Activated CD4-positive, alpha-beta memory T cell treated with anti-CD3 and anti-CD28 coated beads, Interleukin-2, amount 10 ng/mL, durations not matched to agents 7 days and 5 days (primary cell): ENCODE data around the gene C1orf115. TPM values are rescaled to one million over a fixed set of nuclear protein-coding genes. Genes with fewer than 3 reads are reported as not detected.

Source experiments
- CTCF ChIA-PET: fragments of 350-600 bp; sonication (Branson Sonifier 250); formaldehyde crosslinking; loops from one replicate; lab custom pipeline; 2021; ENCODE audit warnings: antibody characterized with exemption, inconsistent platforms; lab: Charles Lee
- POLR2A ChIA-PET: fragments of 350-600 bp; sonication (Branson Sonifier 250); formaldehyde crosslinking; loops from one replicate; lab custom pipeline; 2021; ENCODE audit warnings: antibody characterized with exemption; lab: Charles Lee
- DNase-seq: peaks from one replicate; pipeline ENCODE4 v3.0.0-alpha.2; 2020
- H3K27ac Mint-ChIP-seq: one replicate; pipeline ENCODE4 v1.8.0; 2021; ENCODE audit warnings: mild to moderate bottlenecking, mixed read lengths
- H3K27me3 Mint-ChIP-seq: one replicate; pipeline ENCODE4 v1.8.0; 2021; ENCODE audit warnings: mixed read lengths
- H3K36me3 Mint-ChIP-seq: one replicate; pipeline ENCODE4 v1.8.0; 2021; ENCODE audit warnings: low read depth, mixed read lengths
- H3K4me1 Mint-ChIP-seq: one replicate; pipeline ENCODE4 v1.8.0; 2021; ENCODE audit warnings: mixed read lengths
- H3K4me3 Mint-ChIP-seq: one replicate; pipeline ENCODE4 v1.8.0; 2021; ENCODE audit warnings: mild to moderate bottlenecking, mixed read lengths
- H3K9me3 Mint-ChIP-seq: one replicate; pipeline ENCODE4 v1.8.0; 2021; ENCODE audit warnings: mixed read lengths
- total RNA-seq, 2 experiments: library from RNA; stranded (reverse); gene quantifications; one replicate each; pipeline ENCODE4 v1.2.3, GENCODE V29; 2021

Gene C1orf115
- total RNA-seq, 2 experiments from 2014 or later = 1.2 to 1.5 TPM

DNA sequence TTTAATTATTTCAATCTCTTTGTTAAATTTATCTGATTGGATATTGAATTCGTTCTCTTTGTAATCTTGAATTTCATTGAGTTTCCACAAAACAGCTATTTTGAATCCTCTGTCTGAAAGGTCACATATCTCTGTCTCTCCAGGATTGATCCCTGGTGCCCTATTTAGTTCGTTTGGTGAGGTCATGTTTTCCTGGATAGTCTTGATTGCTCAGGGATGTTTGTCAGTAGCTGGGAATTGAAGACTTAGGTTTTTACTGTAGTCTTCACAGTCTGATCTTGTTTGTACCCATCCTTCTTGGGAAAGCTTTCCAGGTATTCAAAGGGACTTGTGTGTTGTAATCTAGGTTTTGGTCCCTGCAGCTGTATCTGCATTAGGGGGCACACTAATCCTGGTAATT, 51.2 kb downstream of the C1orf115 start:
- ChIA-PET POLR2A (no interaction called here), CTCF (interaction anchor here (1.3 kb wide), 1 partner anchor 8 kb away, joined by 6 read pairs; no protein-coding TSS in a partner anchor)
- DNase-seq = no peak
- Mint-ChIP-seq H3K4me3 (no peak overlapping the region), H3K9me3 (no peaks in the 10 kb centered on the region), H3K27me3 (peaks cover 28% of the 10 kb centered on the region), H3K27ac (no peak overlapping the region), H3K4me1 (no peaks in the 10 kb centered on the region), H3K36me3 (no peaks in the 10 kb centered on the region)

DNA sequence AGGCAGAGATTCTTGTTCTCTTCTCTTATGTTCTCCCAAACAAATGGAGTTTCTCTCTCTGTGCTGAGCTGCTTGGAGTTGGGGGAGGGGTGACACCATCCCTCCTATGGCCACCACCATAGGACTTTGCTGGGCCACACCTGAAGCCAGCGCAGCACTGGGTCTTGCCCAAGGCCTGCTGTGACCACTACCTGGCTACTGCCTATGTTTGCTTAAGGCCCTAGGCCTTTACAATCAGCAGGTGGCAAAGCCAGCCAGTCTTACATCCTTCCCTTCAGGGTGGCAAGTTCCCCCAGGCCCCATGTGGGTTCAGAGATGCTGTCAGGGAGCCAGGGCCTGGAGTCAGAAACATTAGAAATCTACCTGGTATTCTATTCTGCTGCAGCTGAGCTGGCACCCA, 51.7 kb downstream of the C1orf115 start:
- DNase-seq = no peak
- Mint-ChIP-seq H3K36me3 (no peaks in the 10 kb centered on the region), H3K4me1 (no peaks in the 10 kb centered on the region), H3K4me3 (no peak overlapping the region), H3K9me3 (no peaks in the 10 kb centered on the region), H3K27ac (no peak overlapping the region), H3K27me3 (peaks cover 29% of the 10 kb centered on the region)
- ChIA-PET POLR2A (no interaction called here), CTCF (interaction anchor here (1.3 kb wide), 1 partner anchor 9 kb away, joined by 6 read pairs; no protein-coding TSS in a partner anchor)

DNA sequence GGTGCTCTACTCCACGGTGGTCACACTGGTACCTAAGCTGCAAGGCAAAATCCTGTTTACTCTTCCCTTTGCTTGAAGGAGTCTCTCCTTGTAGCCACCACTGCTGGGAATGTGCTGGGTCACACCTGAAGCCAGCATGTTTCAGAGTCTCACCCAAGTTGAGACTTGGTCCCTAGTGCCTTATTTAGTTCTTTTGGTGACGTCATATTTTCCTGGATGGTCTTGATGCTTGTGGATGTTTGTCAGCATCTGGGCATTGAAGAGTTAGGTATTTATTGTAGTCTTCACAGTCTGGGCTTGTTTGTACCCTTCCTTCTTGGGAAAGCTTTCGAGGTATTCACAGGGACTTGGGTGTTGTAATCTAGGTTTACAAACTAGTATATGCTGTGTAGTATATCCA, 52.4 kb downstream of the C1orf115 start:
- POLR2A ChIA-PET = no interaction called here
- Mint-ChIP-seq H3K36me3 (no peaks in the 10 kb centered on the region), H3K4me3 (no peak overlapping the region), H3K4me1 (no peaks in the 10 kb centered on the region), H3K27ac (no peak overlapping the region), H3K9me3 (no peaks in the 10 kb centered on the region), H3K27me3 (peaks cover 35% of the 10 kb centered on the region)
- CTCF ChIA-PET = interaction anchor here (1.3 kb wide), 1 partner anchor 9 kb away, joined by 6 read pairs; no protein-coding TSS in a partner anchor
- no peak for DNase-seq

DNA sequence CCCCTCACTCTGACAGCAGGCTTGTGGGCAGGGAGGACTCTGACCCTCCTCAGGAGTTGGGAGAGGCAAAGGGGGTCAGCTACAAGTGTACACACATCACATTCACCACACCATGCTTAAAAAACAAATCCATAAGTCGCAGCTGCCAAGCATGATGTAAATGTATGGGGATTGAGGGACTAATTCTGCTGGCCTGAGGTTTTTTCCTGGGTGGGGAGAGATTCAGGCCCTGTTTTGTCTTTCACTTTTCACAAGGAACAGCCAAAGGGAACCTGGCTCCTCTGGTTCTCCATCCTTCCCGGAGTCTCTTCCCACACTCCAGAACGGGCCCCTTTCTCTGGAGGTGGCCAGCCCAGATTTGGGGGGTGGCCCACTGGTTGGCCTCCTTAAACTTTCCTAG, 56.7 kb downstream of the C1orf115 start:
- Mint-ChIP-seq H3K27me3 (peaks cover 48% of the 10 kb centered on the region), H3K27ac (no peak overlapping the region), H3K4me1 (peaks cover 3% of the 10 kb centered on the region), H3K36me3 (peaks cover 4% of the 10 kb centered on the region), H3K9me3 (no peaks in the 10 kb centered on the region), H3K4me3 (no peak overlapping the region)
- no peak for DNase-seq
- POLR2A ChIA-PET = no interaction called here
- CTCF ChIA-PET = interaction anchor here (0.6 to 4.5 kb wide), 3 partner anchors 13 to 53 kb away, joined by 3 to 26 read pairs (median 3); no protein-coding TSS in a partner anchor

DNA sequence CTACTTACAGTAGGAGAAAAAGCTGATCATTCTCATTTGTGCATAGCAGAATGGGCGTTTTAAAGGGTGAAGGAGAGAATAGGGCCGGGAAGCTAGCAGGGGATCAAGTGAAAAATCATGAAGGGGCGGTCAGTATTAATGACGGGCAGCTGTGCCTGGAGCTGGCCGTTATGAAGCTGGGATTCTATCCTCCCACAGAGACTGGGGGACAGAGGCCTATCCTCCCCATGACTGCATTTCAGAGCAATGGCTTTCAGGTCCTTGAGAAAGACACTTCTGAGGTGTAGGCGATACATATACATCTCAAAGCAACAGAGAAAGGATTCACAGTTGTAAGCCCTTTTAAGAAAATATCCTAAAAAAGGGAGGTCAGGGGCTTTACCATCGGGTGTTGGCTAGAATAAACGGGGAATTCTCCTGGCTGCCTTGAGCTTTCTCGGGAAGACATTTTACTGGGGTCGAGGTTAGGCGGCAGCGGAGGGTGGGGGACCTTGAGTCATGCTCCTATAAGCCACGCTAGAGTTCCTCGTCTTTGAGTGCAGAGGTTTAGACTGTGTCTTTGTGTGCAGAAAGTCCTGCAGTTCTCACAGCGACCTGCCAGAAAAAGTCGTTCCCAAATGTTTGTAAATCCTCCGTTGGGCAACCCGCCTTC, 57.4 kb downstream of the C1orf115 start:
- peaks cover 48% of the 10 kb centered on the region for H3K27me3 Mint-ChIP-seq
- H3K36me3 Mint-ChIP-seq = peaks cover 4% of the 10 kb centered on the region
- no peaks in the 10 kb centered on the region for H3K9me3 Mint-ChIP-seq
- DNase-seq = no peak
- POLR2A ChIA-PET = no interaction called here
- H3K27ac Mint-ChIP-seq = no peak overlapping the region
- H3K4me3 Mint-ChIP-seq = no peak overlapping the region
- peaks cover 3% of the 10 kb centered on the region for H3K4me1 Mint-ChIP-seq
- CTCF ChIA-PET = interaction anchor here (1.1 to 4.5 kb wide), 2 partner anchors 14 to 25 kb away, joined by 3 to 26 read pairs; no protein-coding TSS in a partner anchor

DNA sequence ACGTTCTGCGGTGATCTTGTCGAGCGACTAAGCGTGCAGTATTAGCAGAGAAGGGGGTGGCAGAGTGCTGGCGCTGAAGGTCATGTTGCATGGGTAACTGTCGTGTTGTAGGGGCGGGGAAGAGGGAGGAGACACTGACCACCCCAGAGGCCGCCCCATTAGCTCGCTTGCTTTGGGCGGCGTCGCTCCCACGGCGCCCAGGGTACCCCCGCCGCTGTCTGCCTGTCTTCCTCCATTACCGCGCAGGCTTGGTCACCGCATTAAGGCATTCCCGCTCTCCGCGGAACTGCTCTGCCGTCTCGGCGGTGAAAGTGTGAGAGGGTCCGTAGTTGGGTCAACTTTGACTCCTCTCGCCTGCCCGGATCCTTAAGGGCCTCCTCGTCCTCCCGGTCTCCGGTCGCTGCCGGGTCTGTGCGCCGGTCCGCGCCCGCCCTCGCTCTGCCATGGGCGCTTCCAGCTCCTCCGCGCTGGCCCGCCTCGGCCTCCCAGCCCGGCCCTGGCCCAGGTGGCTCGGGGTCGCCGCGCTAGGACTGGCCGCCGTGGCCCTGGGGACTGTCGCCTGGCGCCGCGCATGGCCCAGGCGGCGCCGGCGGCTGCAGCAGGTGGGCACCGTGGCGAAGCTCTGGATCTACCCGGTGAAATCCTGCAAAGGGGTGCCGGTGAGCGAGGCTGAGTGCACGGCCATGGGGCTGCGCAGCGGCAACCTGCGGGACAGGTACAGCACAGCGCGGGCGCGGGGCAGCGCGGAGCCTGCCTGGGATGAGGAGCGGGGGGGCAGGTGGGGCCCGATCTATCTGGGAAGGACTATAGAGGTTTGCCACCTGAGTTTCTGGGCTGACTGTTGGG, 58.1 kb downstream of the C1orf115 start, which contains the start of gene MTARC2:
Gene MTARC2 (plus strand): TSS at position 234 of the 846 bp plus-strand sequence. CDS start 210 bp downstream, at position 444.
- no peak for DNase-seq
- POLR2A ChIA-PET = no interaction called here

More for the DNA sequence above, 58.1 kb downstream of the C1orf115 start, which contains the start of gene MTARC2:
- Mint-ChIP-seq H3K27me3 (peaks cover 48% of the 10 kb centered on the region), H3K27ac (no peak within 1 kb of the TSS), H3K4me1 (peaks cover 3% of the 10 kb centered on the region), H3K36me3 (peaks cover 4% of the 10 kb centered on the region), H3K9me3 (no peaks in the 10 kb centered on the region), H3K4me3 (peak within 1 kb of the TSS; percentile 6)
- CTCF ChIA-PET = interaction anchor here (1.1 to 4.5 kb wide), 2 partner anchors 15 to 24 kb away, joined by 3 to 26 read pairs; no protein-coding TSS in a partner anchor

Other genes with a start within 250 kb of the C1orf115 start
- not detected for gene MARK1, start 162.2 kb upstream of the C1orf115 start, total RNA-seq
- not detected for gene MTARC2, start 58.0 kb downstream of the C1orf115 start, total RNA-seq
- not detected for gene MTARC1, start 96.5 kb downstream of the C1orf115 start, total RNA-seq
- gene HLX, start 189.1 kb downstream of the C1orf115 start, total RNA-seq = under 1 TPM; 0.20 to 0.33 TPM